Cardiac septum (tissue), 1 donor: ENCODE results near the gene RERE. TPM values are rescaled to one million over a fixed set of nuclear protein-coding genes. Genes with fewer than 3 reads are reported as not detected.

ENCODE experiments used
- DNase-seq: peaks from one replicate; pipeline ENCODE4 v3.0.0-alpha.2; 2020; ENCODE audit warnings: low spot score
- intact Hi-C: fragments of 100-400 bp; cut with DNase I; formaldehyde crosslinking; loops from one replicate; pipeline ENCODE4 v1.14.0; 2022
- total RNA-seq: library from RNA; stranded (reverse); fragmentation: NEBNext Ultra II Directional; extraction: Animal tissue kit (Norgen Biotek cat#: 25700); gene quantifications from one replicate; pipeline ENCODE4 v1.2.1, GENCODE V29; 2021
- donor health status: DM: no; HTN: no; CAD: no.

The RERE gene
- total RNA-seq, 1 donor from 2014 or later, result 102 TPM

GRCh38 chr1:8551613-8552489 lies 265.6 kb downstream of the RERE start:
- intact Hi-C loops, result no loop called here
- DNase-seq, result no peak

GRCh38 chr1:8551057-8551456 lies 266.4 kb downstream of the RERE start:
- intact Hi-C loops, result no loop called here
- DNase-seq, result no peak

DNA sequence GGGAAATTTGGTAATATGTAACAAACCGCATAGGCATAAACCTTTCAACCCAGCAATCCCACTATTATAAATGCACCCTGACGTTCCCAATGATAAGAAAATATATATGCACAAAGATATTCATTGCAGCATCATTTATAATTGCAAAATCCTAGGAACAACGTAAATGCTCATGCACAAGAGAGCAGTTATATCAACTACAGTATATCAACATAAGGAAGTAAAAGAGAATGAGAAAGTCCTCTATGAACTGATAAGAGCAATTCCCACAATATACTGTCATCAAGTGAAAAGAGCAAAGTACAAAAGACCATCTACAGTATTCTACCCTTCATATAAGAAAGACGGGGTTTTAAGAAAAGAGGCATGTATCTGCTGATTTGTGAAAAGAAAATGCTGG lies 269.6 kb downstream of the RERE start:
- intact Hi-C loops, result no loop called here
- no peak for DNase-seq

- DNase-seq, result no peak
- intact Hi-C loops, result no loop called here
Observed at GRCh38 chr1:8545078-8545477, 272.4 kb downstream of the RERE start.

- intact Hi-C loops, result no loop called here
- DNase-seq, result no peak
Observed at GRCh38 chr1:8544644-8545043, 272.8 kb downstream of the RERE start.

DNA sequence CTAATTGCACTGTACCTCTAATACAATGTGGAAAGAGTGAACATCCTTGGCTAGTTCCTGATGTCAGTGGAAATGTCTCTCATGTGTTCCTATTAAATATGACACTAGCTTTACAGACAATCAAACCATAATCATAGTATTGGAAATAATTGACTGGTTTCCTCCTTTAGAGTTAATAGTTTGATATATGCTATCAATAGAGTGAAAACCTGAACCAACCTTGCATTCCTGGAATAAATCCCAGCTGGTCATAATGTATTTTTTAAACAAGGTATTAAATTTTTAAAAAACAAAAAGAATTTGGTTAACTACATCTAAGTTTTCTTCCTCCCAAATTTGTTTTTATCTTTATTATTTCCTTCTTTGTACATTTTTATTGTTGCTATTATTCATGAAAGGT lies 273.5 kb downstream of the RERE start:
- intact Hi-C loops, result no loop called here
- DNase-seq, result no peak

GRCh38 chr1:8541961-8542521 lies 275.4 kb downstream of the RERE start:
- DNase-seq, result no peak
- intact Hi-C loops, result no loop called here

DNA sequence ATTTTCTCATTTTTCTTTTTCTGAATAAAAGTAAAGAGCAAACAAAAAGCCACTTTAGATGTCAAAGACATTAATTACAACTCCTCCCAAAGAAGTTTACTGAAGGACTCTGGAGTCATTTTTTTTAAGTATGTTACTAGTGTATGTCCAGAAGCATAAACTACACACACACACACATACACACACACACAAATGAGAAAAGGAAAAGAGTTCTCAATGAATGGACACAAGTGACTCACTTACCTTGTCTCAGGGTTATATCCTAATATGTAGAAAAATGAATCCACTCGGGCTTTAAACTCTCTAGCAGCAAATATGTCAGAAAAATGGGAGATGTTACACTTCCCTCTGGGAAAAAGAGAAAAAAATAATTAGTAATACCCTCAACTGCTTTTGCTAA lies 276.5 kb downstream of the RERE start:
- DNase-seq, result no peak
- intact Hi-C loops, result no loop called here

- no peak for DNase-seq
- intact Hi-C loops, result no loop called here
Observed at GRCh38 chr1:8540261-8540941, 277.0 kb downstream of the RERE start.

GRCh38 chr1:8539683-8540082 lies 277.8 kb downstream of the RERE start:
- intact Hi-C loops, result no loop called here
- no peak for DNase-seq

DNA sequence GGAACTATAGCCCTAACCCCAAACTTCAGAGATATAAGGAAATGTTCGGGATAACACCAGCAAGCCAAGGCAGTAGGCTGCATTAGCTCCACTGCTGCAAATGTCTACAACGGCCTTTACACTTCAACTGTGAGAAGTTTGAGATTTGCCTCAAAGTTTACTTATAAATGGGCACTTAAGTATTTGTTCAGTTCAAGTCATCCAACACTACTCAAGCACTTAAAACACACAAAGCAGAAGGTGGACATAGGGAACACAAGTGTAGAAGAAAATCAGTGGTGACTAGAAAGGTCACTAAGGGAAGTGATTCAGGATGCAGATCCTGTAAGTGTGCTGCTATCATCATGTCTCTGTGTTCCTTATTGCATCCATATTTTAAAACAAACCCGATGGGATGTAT lies 278.9 kb downstream of the RERE start:
- intact Hi-C loops, result no loop called here
- DNase-seq, result no peak

DNA sequence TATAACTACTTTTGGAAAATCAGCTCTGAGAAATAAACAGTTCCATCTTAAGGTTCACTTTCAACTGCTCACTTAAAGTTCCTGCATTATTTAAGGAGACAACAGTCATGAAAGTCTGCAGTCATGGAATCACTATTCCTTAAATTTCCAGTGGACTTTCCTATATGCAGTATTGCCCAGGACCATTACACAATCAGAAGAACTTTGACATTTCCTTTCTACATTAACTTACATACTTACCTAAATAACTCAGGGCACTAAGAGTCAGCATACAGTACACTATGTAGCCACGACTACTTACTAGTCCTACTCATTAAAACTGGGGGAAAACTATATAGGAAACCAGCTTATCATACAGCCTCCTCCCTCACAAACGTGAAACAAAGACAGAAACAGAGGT lies 279.4 kb downstream of the RERE start:
- intact Hi-C loops, result no loop called here
- DNase-seq, result no peak

DNA sequence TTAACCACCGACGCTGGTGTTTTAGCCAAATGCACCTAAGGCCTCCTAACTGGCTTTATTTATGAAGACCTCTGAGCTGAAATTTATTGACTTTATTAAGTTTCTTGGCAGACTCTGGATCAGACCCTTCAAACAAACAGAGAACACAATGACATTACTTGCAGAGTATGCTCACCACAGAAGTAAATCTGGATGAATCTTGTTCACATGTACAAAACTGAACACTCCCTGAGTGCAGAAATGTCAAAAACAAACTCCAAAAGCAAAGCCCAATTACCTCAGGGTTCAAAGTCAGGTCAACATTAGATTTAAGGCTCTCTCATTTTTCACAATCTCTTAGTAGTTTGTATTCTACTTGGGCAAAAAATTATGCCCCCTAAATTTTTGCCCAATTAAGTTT lies 280.9 kb downstream of the RERE start:
- intact Hi-C loops, result no loop called here
- DNase-seq, result no peak

GRCh38 chr1:8533907-8534306 lies 283.5 kb downstream of the RERE start:
- intact Hi-C loops, result no loop called here

GRCh38 chr1:8533124-8533523 lies 284.3 kb downstream of the RERE start:
- intact Hi-C loops, result no loop called here
- DNase-seq, result no peak

More at GRCh38 chr1:8533907-8534306, 283.5 kb downstream of the RERE start:
- DNase-seq, result no peak

GRCh38 chr1:8529901-8530300 lies 287.5 kb downstream of the RERE start:
- no peak for DNase-seq
- intact Hi-C loops, result loop anchor here (5.0 kb wide), 2 partner anchors 108 to 158 kb away; no protein-coding TSS in a partner anchor

- DNase-seq, result no peak
- intact Hi-C loops, result loop anchor here (5.0 kb wide), 2 partner anchors 106 to 156 kb away; no protein-coding TSS in a partner anchor
Observed at GRCh38 chr1:8527941-8528340, 289.5 kb downstream of the RERE start.

DNA sequence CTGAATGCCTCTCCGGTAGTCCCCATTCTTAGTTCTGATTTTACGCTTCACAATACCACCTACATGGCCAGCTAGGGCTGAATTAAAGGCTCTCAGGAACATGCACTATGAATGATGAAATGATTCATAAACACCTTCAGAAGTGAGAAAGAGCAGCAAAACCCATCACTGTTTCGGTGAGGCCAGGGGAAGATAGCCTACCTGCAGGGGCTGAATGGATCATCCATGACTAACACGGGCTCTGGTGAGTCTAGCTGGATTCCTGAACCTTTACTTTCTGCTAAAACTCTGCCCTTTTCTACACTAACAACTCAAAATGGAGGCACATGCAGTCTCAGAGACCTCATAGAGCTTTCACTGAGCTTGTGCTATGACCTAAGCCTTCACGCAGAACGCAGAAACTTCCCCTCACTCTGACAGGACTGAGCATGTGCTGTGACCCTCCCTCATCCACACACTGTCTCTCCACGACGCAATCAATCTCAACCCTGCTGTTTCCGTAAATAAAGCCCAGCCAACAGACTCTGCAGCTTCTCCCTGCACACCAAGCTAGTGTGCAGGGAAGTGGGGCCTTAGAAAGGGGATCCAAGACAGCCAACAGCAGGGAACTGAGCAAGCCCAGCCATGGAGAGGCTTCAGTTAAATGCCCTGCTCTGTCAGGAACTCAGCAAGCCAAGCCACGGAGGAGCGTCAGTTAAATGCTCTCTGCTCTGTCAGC lies 291.7 kb downstream of the RERE start:
- intact Hi-C loops, result loop anchor here (5.0 kb wide), 2 partner anchors 103 to 153 kb away; no protein-coding TSS in a partner anchor
- peak; percentile 91 for DNase-seq

DNA sequence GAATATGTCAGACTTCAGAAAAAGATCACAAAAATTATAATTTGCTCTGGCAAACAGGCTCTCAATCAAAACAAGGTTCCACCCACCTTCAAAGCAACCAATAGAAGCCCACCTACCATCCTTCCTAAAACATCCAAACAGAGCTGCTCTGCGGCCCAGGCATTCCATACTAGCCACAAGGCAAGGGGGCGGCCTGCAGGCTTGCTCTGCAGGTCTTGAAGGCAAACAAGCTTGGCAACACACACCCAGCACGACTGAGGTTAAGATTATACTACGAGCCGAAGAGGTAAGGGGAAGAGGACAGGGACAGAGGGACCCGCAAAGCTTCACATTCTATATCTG lies 292.3 kb downstream of the RERE start:
- intact Hi-C loops, result loop anchor here (5.0 kb wide), 2 partner anchors 103 to 153 kb away; no protein-coding TSS in a partner anchor
- no peak for DNase-seq

DNA sequence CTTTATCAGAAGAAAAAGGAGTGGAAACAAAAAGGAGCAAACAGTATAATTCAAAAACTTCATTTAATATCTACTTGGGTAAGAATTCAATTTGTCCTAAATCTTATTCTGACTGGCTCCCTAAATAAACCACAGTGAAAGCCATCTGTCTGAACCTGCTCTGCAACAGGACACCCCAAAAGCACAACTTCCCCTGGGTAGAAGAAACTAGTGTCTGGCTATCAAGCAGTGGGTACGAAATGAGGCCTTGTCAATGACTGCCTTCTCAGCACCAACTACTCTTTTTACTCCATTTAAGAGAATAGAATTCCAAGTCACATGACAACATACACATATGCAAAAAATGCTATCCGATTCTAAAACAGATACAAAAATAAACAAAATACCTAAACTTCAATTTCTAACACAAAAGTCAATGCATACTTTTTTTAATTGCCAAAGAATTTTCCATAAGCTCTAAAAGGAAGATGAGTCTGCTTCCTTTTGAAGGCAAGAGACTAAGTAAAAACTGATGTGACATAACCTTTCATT lies 292.7 kb downstream of the RERE start:
- no peak for DNase-seq
- intact Hi-C loops, result loop anchor here (5.0 kb wide), 2 partner anchors 102 to 152 kb away; no protein-coding TSS in a partner anchor
